ENCODE results near the gene PARVB.

GRCh38 chr22:44190381-44190976 is 166.4 kb downstream of the PARVB start:
- TF ChIP-seq CTCF (IDR thresholded peaks at IDR 0.05; ENCODE audit: low read depth, low read length): no peak
- no peak for TF ChIP-seq EZH2phosphoT487 (IDR thresholded peaks at IDR 0.05; ENCODE audit: low read depth)
